ENCODE data around the gene PTPN5.

Gene PTPN5

DNA sequence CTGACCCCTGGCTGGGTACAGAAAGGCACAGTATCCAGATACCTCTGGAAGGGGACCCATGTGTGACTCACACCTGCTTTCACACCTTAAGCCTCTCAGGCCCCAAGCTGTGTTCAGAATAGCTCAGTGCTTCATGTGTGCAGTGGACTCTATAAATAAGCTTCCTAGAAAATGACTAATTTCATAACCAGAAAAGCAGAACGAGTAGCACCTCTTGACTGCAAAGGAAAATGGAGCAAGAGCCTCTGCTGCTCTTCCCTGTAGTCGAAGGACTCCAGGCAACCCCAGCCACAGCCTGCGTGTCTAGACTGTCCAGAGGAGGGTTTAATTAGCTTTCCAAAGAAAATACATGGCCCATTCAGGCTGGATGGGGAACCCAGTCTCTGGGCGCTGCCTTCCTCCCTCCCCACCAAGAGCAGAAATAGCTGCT, 23.1 kb downstream of the PTPN5 start:
- TF ChIP-seq, protein P1, sequence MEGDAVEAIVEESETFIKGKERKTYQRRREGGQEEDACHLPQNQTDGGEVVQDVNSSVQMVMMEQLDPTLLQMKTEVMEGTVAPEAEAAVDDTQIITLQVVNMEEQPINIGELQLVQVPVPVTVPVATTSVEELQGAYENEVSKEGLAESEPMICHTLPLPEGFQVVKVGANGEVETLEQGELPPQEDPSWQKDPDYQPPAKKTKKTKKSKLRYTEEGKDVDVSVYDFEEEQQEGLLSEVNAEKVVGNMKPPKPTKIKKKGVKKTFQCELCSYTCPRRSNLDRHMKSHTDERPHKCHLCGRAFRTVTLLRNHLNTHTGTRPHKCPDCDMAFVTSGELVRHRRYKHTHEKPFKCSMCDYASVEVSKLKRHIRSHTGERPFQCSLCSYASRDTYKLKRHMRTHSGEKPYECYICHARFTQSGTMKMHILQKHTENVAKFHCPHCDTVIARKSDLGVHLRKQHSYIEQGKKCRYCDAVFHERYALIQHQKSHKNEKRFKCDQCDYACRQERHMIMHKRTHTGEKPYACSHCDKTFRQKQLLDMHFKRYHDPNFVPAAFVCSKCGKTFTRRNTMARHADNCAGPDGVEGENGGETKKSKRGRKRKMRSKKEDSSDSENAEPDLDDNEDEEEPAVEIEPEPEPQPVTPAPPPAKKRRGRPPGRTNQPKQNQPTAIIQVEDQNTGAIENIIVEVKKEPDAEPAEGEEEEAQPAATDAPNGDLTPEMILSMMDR (IDR thresholded peaks at IDR 0.05) = no peak
- Histone ChIP-seq H3K4me3 (no peak overlapping the region), H3K27ac (no peak overlapping the region)
- no peak for DNase-seq (ENCODE audit: low spot score)

DNA sequence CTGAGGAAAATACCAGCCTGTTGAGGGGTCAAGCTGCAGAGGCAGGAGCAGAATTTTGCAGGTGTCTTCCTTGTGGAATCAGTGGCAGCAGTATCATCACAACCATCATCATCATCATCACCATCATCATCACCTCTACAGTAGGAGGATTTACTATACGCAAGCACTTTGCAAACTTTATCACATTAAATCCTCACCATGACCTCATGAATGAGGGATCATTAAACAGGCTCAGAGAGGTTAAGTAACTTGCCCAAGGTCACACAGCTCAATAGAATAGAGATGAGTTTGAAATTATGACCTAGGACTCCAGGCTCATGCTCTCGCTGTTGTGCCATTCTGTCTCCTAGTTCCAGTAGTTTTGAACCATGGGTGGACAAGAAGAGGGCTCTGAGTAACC, 25.6 kb downstream of the PTPN5 start:
- TF ChIP-seq, protein P1 (IDR thresholded peaks at IDR 0.05) = no peak
- Histone ChIP-seq H3K4me3 (no peak overlapping the region), H3K27ac (no peak overlapping the region)
- no peak for DNase-seq (ENCODE audit: low spot score)

DNA sequence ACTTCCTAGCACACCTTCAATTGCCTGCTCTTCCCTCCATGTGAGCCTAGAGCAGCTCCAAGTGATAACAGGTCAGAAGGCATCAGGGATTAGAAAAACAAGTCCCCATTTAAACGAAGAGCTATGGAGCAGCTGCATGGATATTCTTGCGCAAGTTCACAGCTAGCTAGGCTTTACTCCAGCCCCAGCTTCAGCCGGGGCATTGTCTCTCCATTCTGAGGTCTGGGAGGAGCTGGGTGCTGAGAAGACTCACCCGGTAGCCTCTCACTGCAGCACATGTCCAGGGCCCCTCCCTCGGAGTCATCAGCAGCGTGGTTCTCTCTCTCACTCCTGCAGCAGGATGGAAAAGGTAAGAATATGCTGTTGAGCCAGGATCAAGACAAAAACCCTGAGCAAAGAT, 26.0 kb downstream of the PTPN5 start:
- Histone ChIP-seq H3K27ac (no peak overlapping the region), H3K4me3 (no peak overlapping the region)
- no peak for DNase-seq (ENCODE audit: low spot score)
- TF ChIP-seq, protein P1 (IDR thresholded peaks at IDR 0.05) = no peak

DNA sequence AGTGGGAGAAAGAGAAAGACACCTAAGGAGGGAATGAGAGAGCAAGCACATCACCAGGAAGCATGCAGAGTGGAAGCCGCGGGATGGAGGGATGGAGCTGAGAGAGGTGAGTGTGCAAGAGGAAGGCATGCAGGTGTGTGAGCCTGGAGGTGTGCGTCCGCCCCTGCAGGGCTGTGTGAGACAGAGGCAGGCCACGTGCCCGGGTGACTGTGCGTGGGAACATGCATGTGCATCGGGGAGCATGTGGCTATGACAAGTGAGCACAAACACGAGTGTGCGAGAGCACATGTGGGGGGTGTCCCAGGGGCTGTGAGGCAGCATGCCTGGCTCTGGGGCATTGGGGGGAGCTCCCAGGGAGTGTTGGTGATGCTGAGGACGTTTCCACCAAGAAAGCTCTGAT, 29.9 kb downstream of the PTPN5 start:
- no peak overlapping the region for H3K4me3 ChIP-seq

DNA sequence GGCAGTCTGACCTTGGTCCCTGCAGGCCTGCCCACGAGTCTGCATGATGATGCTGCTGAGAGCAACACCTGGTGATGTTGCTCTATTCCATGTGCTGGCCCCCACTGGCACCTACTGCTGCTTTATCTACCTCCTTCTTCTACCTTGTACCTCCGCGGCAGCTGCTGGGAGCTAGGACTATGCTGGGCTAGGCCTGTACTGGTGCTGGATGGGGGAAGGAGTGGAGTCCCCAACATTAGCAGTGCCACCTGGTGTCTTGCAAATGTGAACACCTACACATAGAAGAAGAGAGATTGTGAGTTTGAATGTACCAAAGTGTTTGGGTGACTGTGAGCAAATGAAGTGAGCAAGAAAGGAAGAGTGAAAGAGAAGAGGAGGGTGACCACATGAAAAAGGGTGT, 30.5 kb downstream of the PTPN5 start:
- no peak for DNase-seq (ENCODE audit: low spot score)
- Histone ChIP-seq H3K4me3 (no peak overlapping the region), H3K27ac (no peak overlapping the region)
- TF ChIP-seq, protein P1 (IDR thresholded peaks at IDR 0.05) = no peak

More for the DNA sequence above, 29.9 kb downstream of the PTPN5 start:
- DNase-seq (ENCODE audit: low spot score) = no peak
- TF ChIP-seq, protein P1 (IDR thresholded peaks at IDR 0.05) = no peak
- H3K27ac ChIP-seq = no peak overlapping the region

DNA sequence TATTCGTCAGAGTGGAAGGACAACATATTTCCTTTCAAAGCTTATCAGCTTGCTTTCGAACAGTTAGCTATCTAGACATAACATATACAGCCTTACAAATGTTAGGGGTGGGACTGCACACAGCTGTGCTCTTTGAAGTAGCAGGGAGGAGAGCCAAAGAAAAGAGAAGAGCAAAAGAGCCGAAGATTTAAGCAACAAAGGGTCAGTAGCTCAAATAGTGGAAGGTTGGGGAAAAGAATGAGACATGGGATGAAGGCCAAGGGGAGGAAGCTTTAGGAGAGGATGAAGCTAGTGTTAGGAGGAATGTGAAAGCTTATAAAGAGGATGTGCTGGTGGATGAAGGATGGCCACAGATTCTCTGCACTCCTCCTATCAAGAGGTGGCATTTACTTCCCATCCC, 33.8 kb downstream of the PTPN5 start:
- TF ChIP-seq, protein P1 (IDR thresholded peaks at IDR 0.05) = no peak
- H3K4me3 ChIP-seq = no peak overlapping the region
- DNase-seq (ENCODE audit: low spot score) = no peak
- H3K27ac ChIP-seq = no peak overlapping the region

DNA sequence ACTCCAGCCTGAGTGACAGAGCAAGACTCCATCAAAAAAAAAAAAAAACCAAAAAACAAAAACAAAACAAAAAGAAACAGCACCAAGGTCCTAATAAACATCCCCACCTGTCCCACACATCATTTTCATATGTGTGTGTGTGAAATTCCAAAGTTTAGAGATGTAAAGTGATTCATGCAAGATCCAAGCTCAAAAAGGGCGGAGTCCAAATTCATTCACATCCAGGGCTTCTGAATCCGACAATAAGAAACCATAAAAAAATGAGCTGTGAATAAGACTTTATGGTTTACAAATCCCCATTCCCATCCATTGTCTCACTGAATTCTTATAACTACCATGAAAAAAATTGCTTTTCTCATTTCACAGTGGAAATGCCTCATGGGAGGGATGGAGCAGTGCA, 34.7 kb downstream of the PTPN5 start:
- TF ChIP-seq, protein P1 (IDR thresholded peaks at IDR 0.05) = no peak
- H3K4me3 ChIP-seq = no peak overlapping the region
- no peak for DNase-seq (ENCODE audit: low spot score)
- H3K27ac ChIP-seq = no peak overlapping the region
